Right renal cortex interstitium (tissue), 3 donors: ENCODE data around the gene ITPR1. TPM values are rescaled to one million over a fixed set of nuclear protein-coding genes. Genes with fewer than 3 reads are reported as not detected.

Experiments
- DNase-seq, 3 donors: peaks; one replicate each; pipeline ENCODE4 v3.0.0-alpha.2; 2013; ENCODE audit warnings: low read depth in 3 of 3, low spot score in 2 of 3
- polyA plus RNA-seq, 3 donors: library from polyadenylated mRNA; unstranded; fragments of 120-200 nt; gene quantifications; one replicate each; pipeline ENCODE4 v1.2.1, GENCODE V29; 2013; ENCODE audit not compliant: insufficient read length in 3 of 3

ITPR1 gene
- polyA plus RNA-seq, 3 donors: 53.7 to 55.5 (median 53.7) TPM

DNA sequence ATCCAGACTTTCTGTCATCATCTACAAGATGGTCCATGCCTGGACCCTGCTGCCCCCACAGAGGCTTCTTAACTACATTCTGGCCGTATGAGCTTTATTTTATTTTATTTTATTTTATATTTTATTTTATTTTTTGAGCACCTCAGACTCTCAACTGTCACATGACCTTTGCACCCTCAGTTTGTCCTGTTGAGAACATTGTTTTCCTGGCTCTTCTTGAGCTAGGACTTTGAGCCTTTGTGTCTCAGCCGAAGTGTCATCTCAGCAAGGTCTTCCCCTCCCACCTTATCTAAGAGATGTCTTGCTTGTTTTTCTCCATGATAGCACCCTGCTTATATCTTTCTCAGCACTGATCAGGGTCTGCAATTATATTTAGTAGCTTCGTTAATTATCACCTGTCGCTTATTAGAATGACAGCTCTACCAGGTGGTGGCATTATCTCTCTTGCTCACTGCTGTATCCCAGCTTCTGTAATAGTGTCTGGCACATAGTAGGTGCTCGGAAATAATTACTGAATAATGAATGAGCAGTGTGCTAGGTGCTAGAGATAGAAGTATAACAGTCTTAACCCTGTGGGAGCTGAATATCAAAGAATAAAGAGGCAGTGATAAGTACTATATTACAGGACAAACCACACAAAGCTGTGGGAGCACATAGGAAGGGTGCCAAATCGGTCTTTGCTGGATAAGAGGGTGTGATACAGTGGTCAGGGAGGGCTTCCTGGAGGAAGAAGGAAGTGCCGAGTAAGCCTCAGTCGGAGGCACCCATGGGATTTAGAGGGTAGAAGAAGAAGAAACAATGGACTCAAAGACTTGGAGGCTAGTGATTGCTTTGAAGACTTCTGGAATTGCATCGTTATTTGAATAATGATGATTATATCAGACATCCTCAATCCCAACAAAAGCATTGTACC, 136.2 kb downstream of the ITPR1 start:
- DNase-seq: no peak

DNA sequence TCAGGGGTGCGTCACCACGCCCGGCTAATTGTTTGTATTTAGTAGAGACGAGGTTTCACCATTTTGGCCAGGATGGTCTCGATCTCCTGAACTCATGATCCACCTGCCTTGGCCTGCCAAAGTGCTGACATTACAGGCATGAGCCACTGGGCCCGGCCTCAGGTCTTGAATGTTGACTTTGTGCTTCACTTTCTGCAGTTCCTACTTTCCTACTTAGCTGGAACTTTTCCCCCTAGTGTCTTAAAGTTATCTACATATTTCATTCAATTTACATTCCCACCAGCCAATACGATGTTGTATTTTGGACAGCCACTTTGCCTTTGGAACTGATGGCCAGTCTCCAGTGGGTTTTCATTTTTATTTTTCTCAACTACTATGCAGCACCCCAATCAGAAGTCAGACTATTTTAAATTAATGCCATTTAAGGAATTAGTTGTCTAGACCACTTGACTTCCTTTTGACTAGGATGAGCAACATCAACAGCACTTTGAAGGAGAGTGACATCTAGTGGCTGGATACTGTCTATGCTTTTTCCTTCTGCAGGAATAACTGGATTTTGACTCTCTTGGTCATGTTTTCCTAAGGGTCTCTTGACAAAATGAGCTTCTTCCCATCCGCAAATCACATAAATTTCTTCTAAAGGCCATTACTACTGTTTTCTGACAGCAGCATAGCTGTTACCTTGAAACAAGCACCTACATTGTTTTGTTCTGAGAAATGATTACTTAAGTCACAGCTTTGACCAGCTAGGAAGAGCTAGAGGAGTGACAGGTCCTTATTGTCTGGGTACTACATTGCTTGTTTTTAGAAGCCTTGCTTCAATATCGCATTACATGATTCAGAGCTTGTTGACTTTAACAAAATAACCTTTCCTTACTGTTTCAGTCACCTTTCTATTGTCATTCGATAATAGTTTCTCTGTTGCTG, 140.2 kb downstream of the ITPR1 start:
- DNase-seq: peak; percentile 51 to 64 (median 61)

DNA sequence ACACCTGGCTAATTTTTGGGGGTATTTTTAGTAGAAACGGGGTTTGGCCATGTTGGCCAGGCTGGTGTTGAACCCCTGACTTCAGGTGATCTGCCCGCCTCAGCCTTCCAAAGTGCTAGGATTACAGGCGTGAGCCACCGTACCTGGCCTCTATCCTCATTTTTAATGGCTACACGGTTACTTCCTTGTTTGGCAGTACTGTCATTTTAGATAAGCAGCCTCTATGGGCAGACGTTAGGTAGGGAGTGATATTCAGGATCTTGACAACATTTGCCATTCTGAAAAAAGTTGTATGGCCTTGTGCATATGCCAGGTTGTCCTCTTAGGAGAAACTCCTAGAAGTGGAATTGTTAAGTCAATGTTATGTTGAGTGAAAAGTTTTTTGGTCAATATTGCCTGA, 141.7 kb downstream of the ITPR1 start:
- DNase-seq: no peak

DNA sequence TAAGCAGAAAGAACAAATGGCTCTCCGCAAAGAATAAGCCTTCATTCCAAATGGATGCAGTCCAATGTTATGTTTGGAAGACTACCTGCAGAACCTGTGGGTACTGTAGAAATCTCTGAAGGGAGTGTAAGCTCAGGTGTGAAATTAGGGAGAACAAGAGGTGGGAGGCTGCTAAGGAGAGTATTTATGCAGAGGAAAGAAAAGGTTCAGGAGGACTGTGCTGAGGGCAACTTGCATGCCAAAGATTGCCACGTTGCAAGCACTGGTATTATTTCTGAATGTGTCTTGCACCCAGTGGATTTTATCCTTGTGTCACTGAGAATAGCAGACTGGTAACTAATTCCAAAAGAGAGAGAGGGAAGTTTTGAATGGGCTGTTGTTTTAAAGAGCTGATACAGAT, 144.1 kb downstream of the ITPR1 start:
- DNase-seq: no peak

DNA sequence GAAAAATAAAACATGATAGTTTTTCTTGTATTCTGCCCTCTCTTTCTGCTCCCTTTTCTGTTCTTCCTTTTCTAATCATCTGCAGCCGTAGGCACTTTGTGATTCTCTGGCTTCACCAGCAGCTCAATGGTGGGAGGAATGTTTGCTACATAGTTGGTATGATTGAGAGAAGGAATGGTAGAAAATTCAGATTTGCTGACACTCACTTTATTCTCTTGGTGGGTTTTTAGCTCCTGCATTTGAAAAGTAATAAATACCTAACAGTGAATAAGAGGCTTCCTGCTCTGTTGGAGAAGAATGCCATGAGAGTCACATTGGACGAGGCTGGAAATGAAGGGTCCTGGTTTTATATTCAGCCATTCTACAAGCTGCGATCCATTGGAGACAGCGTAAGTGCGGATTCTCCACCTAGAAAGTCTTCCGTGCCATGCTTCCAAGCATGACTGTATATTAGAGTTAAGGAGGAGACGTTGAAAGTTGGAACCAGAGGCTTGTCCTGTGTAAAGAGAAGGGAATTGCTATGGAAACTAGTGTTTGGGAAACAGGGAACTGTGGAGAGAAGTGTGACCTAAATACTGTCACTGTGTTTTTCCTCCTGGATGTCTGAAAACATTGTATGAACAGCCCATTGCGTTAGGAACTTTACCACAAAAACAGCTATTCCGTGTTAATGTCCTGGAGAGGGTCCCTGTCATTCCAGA, 148.9 kb downstream of the ITPR1 start:
- no peak for DNase-seq

DNA sequence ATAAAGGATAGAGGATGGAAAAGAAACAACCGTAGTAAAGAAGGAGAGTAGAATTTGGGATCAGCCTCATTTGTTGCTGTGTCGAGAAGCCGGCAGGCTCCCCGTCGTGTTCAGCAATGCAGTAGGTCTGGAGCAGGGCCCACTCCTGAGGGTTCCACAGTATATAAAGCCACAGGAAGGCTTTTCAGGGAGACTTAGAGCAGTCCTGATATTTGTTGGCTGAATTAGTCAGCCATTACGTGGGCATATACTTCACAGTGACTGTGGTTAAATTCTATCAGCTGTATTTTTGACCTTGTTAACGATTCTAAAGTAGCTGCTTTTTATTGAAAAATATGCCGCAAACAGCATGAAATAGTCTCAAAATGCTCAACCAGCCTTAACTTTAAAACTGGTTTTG, 149.5 kb downstream of the ITPR1 start:
- no peak for DNase-seq

DNA sequence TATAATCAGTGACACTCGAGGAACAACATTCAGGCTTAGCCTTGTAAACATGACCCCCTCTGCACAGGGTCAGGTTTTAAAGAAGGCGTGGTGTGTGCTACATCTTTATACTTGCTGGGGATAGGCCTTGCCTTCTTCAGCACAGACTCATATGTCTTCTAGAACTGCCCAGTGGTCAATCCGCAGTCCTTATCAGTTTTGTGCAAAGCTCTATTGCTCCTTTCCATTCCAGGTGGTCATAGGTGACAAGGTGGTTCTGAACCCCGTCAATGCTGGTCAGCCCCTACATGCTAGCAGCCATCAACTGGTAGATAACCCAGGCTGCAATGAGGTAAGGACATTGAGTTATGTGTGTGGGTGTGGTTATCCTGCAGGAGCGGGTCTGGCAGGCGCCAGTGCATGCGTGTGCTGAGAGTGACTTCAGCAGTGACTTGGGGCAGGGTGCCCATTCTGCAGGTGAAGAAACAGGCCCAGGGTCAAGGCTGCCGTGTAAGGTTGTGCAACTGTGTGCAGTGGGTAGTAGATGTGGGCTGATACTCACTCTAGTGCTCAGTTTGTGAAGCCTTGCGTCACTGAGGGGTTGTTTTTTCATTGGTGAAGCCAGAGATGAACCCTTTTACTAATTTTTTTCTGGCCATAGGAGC, 150.9 kb downstream of the ITPR1 start:
- DNase-seq: no peak

DNA sequence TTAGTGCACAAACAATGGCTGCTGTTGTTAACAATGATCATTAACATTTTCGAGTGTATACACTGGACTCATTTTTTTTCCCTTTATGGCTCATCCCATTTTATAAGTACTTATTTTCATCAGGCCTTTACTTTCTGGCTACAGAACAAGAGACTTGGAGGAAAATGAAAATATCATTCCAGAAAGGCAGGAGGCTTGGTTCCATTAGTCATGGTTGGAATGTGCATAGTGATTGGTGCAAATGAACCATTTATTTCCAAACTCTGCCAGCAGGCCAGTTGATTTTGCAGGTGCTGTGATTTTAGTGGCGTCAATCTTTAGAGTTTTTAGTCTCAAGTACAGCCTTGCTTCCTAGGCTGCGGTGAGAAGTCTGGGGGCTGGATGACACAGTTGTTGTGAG, 151.8 kb downstream of the ITPR1 start:
- no peak for DNase-seq

DNA sequence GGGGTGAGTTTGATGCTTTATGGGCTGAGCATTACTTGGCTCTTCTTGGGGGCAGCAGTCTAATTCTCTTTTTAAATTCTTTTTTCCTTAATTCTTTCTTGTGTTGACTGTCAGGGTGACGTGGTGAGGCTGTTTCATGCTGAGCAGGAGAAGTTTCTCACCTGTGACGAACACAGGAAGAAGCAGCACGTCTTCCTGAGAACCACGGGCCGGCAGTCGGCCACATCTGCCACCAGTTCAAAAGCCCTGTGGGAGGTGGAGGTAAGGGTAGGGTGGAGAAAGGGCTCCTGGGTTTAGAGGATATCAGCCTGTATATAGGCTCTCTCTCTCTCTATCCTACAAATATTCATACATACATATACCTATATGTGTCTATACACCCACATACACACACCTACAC, 152.3 kb downstream of the ITPR1 start:
- no peak for DNase-seq

DNA sequence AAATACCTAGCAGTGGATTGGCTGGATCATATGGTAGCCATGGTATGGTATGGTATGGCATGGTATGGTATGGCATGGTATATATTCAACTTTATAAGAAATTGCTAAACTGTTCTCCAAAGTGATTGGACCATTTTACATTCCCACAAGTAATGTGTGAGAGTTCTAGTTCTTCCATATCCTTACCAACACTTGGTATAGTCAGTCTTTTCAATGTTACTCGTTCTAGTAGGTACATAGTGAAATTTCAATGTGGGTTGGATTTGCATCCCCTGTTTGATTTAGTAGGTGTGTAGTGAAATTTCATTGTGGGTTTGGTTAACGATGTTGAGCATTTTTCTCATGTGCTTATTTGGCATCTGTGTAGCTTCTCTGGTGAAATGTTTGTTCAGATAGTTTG, 154.3 kb downstream of the ITPR1 start:
- DNase-seq: no peak

DNA sequence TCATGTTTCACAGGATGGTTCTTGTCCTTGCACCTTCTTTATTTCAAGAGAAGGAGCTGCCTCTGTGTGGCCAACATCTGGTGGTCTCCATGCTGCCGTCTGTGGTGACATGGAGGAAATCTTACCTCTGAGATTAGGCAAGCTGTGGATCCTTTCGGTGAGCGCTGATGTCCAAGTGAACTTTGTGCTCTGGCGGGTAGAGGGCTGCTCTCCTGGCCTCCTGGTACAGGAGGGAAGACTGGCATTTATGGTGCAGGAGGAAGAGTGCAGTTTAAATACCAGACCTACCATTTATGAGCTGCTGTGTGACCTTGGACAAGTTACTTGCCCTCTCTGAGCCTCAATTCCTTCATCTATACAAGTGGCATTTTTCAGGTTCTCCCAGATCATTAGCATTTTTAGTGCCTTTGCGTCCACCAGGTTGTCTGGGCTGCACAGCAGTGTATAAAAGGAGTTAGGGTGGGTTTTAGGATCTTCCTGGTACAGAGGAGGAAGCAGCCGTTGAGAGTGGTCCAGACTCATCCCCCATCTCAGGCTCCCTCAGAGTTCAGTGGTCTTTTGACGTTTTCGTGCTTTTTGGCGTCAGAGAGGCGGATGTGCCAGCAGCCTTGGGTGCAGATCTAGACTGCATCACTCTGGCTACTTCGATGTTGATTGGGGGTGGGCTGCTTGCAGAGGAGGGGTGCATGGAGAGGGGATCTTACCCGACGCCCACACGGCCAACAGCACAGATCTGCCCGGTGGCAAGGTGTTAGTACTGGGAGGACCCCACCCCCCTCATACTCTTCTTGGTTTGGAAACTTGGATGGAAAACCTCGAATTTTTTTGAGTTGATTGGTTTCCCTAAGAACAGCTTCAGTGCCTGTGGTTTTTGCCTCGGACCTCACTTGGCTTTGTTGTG, 162.2 kb downstream of the ITPR1 start:
- no peak for DNase-seq

DNA sequence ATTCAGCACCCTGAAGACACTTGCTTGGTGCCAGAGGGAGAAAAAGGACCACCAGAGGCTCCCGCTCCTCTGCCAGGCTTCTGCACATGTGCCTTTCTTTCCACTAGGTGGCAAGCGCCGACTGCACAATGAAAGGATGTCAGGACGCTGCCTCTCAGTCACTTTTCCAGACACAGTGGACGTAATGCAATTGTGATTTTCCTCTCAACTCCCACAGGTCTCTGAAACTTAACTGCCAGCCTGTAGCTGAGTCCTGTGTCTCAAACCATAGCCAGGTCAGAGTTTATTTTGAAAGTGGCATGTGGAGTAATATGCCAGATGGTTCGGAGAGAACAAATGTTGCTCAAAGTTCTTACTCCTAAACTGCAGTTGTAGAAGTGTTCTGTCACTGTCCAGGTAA, 162.9 kb downstream of the ITPR1 start:
- peak; percentile 25 to 63 (median 41) for DNase-seq

DNA sequence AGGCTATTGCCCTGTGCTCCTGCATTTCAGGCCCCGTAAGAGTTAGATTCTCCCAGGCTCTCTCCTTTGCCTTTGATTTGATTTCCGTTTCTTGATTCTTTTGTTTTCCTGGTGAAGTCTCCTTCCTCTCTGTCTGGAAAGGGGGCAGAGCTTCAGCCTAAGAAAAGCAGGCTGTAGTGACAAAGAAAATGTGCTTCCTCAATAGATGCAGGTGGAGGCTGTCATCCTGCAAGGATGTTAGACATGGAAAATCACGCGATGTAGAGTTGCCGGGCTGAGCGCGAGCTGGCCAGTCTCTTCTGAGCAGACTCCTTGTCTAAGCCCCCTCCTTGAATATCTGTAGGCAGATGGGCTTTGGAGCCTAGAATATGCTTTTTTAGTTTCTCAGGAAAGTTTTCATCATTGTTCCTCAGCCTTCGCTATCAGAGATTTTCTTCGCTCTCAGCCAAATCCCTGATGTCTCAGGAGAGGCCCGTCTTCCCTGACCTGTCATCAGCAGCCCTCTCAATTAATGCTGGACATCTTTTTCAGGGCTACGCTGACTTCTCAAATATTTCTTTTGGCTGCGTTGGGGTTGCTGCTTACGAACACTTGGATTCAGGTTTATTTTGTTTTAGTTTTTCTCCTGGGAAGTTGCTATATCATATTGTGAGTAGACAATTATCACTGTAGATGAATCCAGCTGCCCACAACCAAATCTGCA, 163.6 kb downstream of the ITPR1 start:
- no peak for DNase-seq

DNA sequence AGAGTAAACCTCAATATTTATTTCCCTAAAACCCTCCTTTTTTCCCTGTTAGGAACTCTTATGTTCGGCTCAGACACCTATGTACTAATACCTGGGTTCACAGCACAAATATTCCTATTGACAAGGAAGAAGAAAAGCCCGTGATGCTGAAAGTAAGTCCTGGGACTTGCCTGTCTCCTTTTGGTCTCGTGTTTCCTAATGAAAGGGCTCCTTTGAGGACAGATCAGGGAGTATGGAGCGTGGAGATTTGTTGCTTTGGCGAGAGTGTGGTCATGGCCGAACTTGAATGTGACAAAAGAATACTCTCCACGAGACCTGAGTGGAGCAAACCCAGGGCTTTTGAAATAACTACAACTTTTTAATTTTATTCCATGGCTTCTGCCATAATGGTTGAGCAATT, 167.8 kb downstream of the ITPR1 start:
- no peak for DNase-seq

DNA sequence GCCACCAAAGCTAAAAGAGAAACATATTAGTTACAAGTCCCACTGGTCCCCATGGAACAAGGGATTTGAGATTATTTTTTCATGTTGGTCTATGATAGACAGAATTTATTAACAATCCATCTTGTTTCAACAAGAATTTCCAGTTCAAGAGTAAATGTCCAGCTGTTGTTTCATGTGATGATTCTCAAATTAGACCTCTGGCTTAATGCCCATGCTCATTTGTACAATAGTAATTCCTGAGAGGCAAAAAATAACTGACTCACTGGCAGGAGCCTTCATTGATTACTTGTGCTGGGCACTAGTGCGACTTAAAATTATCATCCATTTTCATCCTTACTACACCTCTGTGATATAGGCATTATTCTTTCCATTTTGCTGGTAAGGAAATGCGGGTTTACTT, 171.3 kb downstream of the ITPR1 start:
- DNase-seq: no peak

DNA sequence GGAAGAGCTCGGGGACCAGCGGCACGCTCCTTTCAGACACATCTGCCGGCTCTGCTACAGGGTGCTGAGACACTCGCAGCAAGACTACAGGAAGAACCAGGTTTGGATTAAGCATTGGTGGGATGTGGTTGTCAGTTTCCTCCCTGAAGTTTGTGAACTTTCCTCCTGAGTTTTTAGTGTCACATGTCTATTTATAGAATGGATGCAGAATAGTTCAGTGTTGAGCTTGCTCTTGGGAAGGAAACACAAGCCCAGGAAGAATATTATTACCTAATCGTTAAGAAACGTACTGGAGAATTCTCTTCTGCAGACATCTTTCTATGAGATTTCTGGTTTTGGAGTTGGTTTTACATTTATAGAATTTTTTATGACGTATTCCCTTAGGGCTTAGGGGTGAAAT, 172.0 kb downstream of the ITPR1 start:
- DNase-seq: no peak

DNA sequence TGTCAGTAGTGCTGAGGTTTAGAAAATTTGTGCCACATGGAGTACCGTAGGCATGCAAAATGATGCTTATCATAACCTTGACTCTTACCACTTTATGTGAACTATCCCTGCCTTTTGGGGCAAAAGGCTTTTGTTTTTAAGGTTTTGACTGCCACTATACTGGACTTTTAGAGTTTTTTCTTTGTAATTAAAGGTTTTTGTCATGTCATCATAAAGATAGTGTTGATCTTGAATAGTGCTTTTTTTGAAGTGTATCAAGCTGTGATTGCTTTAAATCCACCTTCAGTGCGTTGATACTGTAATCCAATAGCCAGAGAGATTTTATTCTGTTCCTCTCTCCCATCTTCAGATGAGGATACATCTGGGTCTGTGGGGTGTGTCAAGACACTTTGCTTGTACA, 172.9 kb downstream of the ITPR1 start:
- no peak for DNase-seq

DNA sequence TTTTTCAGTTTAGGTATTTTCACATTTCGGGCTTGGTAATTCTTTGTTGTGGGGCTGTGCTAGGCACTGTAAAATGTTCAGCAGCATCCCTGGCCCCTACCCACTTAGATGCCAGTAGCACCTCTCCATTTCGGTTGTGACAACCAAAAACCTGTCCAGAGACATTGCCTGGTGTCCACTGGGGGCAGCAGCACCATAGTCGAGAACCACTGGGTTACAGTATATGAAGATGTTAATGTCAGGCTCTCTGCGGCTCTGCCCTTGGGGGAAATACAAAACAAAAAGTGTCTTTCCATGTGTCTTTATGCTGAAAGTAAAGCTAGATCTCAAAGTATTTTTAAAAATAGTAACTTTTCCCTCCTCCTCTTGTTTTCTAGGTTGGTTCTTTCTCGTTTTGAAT, 177.2 kb downstream of the ITPR1 start:
- DNase-seq: no peak

DNA sequence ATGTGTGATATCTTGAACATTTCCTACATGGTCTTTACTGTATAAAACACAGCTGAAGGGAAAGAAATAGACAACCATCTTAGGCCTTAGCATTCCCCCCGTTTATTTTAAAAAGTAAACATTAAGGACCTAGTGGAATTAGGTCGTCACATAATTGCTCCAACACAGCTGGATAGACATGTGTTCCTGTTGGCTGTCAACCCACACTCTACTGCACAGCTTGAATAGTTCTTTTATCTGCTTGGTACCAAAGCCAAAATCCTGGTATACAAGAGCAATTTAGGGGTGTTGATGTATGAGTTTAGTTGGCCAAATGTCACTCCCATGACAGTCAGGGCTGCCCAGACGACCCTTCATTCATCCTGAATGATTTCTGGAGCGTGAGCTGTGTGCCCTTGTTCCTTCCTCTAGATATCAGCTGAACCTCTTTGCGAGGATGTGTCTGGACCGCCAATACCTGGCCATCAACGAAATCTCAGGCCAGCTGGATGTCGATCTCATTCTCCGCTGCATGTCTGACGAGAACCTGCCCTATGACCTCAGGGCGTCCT, 179.7 kb downstream of the ITPR1 start:
- DNase-seq: no peak
